GM23338 (cell line): ENCODE data around the gene MMP28. TPM values are rescaled to one million over a fixed set of nuclear protein-coding genes. Genes with fewer than 3 reads are reported as not detected.
A peak's percentile ranks its signal among the peaks of the same experiment; 100 is the strongest.

Source experiments
- ATAC-seq: fragments of 200-7000 bp; cut with Tn5 transposase; 3 replicates; pipeline ENCODE4 v1.9.1; 2020
- DNase-seq: peaks from one replicate; pipeline ENCODE4 v3.0.0-alpha.2; 2015; ENCODE audit warnings: low spot score
- H2AFZ ChIP-seq: fragments of 200-600 bp; sonication (generic); 2 replicates; pipeline ENCODE4 v1.8.0; 2016; ENCODE audit warnings: antibody characterized with exemption, mild to moderate bottlenecking, moderate library complexity
- H3F3A ChIP-seq: fragments of 200-600 bp; sonication (generic); replicated peaks from 2 replicates; pipeline ENCODE4 v1.8.0; 2017; ENCODE audit warnings: antibody characterized with exemption, mixed run types, low read depth
- H3K27ac ChIP-seq: fragments of 200-600 bp; sonication (generic); 2 replicates; pipeline ENCODE4 v1.6.1; 2016; ENCODE audit warnings: low read depth
- H3K27me3 ChIP-seq: fragments of 200-600 bp; sonication (generic); 2 replicates; pipeline ENCODE4 v1.8.0; 2016; ENCODE audit warnings: mild to moderate bottlenecking, mixed run types, moderate library complexity; ENCODE audit not compliant: insufficient read depth
- H3K36me3 ChIP-seq: fragments of 200-600 bp; sonication (generic); 2 replicates; pipeline ENCODE4 v1.8.0; 2016; ENCODE audit warnings: mild to moderate bottlenecking; ENCODE audit not compliant: insufficient read depth
- H3K4me1 ChIP-seq: fragments of 200-600 bp; sonication (generic); 2 replicates; pipeline ENCODE4 v1.8.0; 2016; ENCODE audit warnings: mild to moderate bottlenecking, moderate library complexity; ENCODE audit not compliant: insufficient read depth
- H3K4me2 ChIP-seq: fragments of 200-600 bp; sonication (generic); 2 replicates; pipeline ENCODE4 v1.7.1; 2017; ENCODE audit warnings: mixed run types
- H3K4me3 ChIP-seq: fragments of 200-600 bp; sonication (generic); 2 replicates; pipeline ENCODE4 v1.6.1; 2016; ENCODE audit warnings: mixed run types
- H3K79me2 ChIP-seq: fragments of 200-600 bp; sonication (generic); replicated peaks from 2 replicates; pipeline ENCODE4 v1.8.0; 2017; ENCODE audit warnings: mild to moderate bottlenecking; ENCODE audit not compliant: insufficient read depth
- H3K9me2 ChIP-seq: fragments of 200-600 bp; sonication (generic); 2 replicates; pipeline ENCODE4 v1.8.0; 2017; ENCODE audit not compliant: insufficient read depth
- H4K20me1 ChIP-seq: fragments of 200-600 bp; sonication (generic); replicated peaks from 2 replicates; pipeline ENCODE4 v1.8.0; 2017; ENCODE audit warnings: mild to moderate bottlenecking; ENCODE audit not compliant: insufficient read depth
- H3K27ac Mint-ChIP-seq: 2 replicates; pipeline ENCODE4 v1.8.0; 2020; ENCODE audit warnings: inconsistent platforms, mild to moderate bottlenecking, moderate library complexity, mixed read lengths
- H3K27me3 Mint-ChIP-seq: 3 replicates; pipeline ENCODE4 v1.8.0; 2022; ENCODE audit warnings: low read depth, mild to moderate bottlenecking, moderate library complexity, mixed read lengths, inconsistent platforms; ENCODE audit not compliant: insufficient read depth, poor library complexity
- H3K36me3 Mint-ChIP-seq: 3 replicates; pipeline ENCODE4 v1.8.0; 2021; ENCODE audit warnings: low read depth, mild to moderate bottlenecking, inconsistent platforms, moderate library complexity, mixed read lengths
- H3K4me1 Mint-ChIP-seq: 3 replicates; pipeline ENCODE4 v1.8.0; 2020; ENCODE audit warnings: mild to moderate bottlenecking, inconsistent platforms, mixed read lengths
- H3K4me3 Mint-ChIP-seq: 3 replicates; pipeline ENCODE4 v1.8.0; 2021; ENCODE audit warnings: moderate library complexity, mild to moderate bottlenecking, inconsistent platforms, mixed read lengths
- H3K9me3 Mint-ChIP-seq: 3 replicates; pipeline ENCODE4 v1.8.0; 2020; ENCODE audit warnings: moderate library complexity, mild to moderate bottlenecking, inconsistent platforms, mixed read lengths
- CREB1 ChIP-seq: fragments of 250-450 bp; sonication (Bioruptor Pico); IDR thresholded peaks from 2 replicates; pipeline ENCODE4 v1.5.0; 2020; ENCODE audit warnings: low read depth, mild to moderate bottlenecking, moderate library complexity
- CTCF ChIP-seq, 2 experiments: fragments of 200-600 bp in 1 of 2; sonication (generic) in 1 of 2; conservative IDR thresholded peaks; 2 replicates each; pipeline versions ENCODE4 v1.5.1 to v1.6.1; 2016 to 2017; ENCODE audit warnings: antibody characterized with exemption in 2 of 2, low read depth in 2 of 2, mild to moderate bottlenecking in 2 of 2, moderate library complexity in 1 of 2
- ETS1 ChIP-seq: IDR thresholded peaks from 2 replicates; pipeline ENCODE4 v1.6.1; 2016; ENCODE audit warnings: antibody characterized with exemption
- EZH2 ChIP-seq: fragments of 200-600 bp; sonication (generic); IDR thresholded peaks from one replicate; pipeline ENCODE4 v1.8.0; 2017; ENCODE audit warnings: antibody characterized with exemption, mild to moderate bottlenecking, low read depth; ENCODE audit not compliant: unreplicated experiment
- EZH2phosphoT487 ChIP-seq: fragments of 200-600 bp; sonication (generic); IDR thresholded peaks from one replicate; pipeline ENCODE4 v1.8.1; 2018; ENCODE audit warnings: antibody characterized with exemption; ENCODE audit not compliant: unreplicated experiment
- JUNB ChIP-seq: IDR thresholded peaks from one replicate; pipeline ENCODE4 v1.6.1; 2016; ENCODE audit warnings: antibody characterized with exemption; ENCODE audit not compliant: unreplicated experiment
- NANOG ChIP-seq: IDR thresholded peaks from 2 replicates; pipeline ENCODE4 v1.6.1; 2016; ENCODE audit warnings: antibody characterized with exemption, borderline replicate concordance
- POLR2AphosphoS5 ChIP-seq: IDR thresholded peaks from 2 replicates; pipeline ENCODE4 v1.6.1; 2016; ENCODE audit warnings: antibody characterized with exemption, low read depth
- REST ChIP-seq: IDR thresholded peaks from one replicate; pipeline ENCODE4 v1.6.1; 2018; ENCODE audit warnings: antibody characterized with exemption; ENCODE audit not compliant: unreplicated experiment
- STAT1 ChIP-seq: IDR thresholded peaks from one replicate; pipeline ENCODE4 v1.6.1; 2016; ENCODE audit warnings: antibody characterized with exemption; ENCODE audit not compliant: unreplicated experiment
- ZNF114 ChIP-seq: fragments of 250-450 bp; sonication (Bioruptor Pico); IDR thresholded peaks from 2 replicates; pipeline ENCODE4 v1.5.0; 2020; ENCODE audit warnings: mild to moderate bottlenecking, moderate library complexity
- ZNF331 ChIP-seq: fragments of 250-450 bp; sonication (Bioruptor Pico); IDR thresholded peaks from 2 replicates; pipeline ENCODE4 v1.5.0; 2020; ENCODE audit warnings: low read depth, mild to moderate bottlenecking, moderate library complexity
- ZNF462 ChIP-seq: fragments of 250-450 bp; sonication (Bioruptor Pico); IDR thresholded peaks from 2 replicates; pipeline ENCODE4 v1.5.0; 2020; ENCODE audit warnings: mild to moderate bottlenecking, moderate library complexity
- polyA plus RNA-seq: library from polyadenylated mRNA; unstranded; fragments of >200 nt; fragmentation: Nextera tagmentation; extraction: Ambion mirVana; gene quantifications from 2 replicates; pipeline ENCODE4 v1.2.1, GENCODE V29; 2016
- total RNA-seq: library from RNA; depleted of rRNA; stranded (reverse); fragments of >200 nt; shearing (Covaris generic); gene quantifications from 2 replicates; pipeline ENCODE4 v1.2.3, GENCODE V29; 2014

Gene MMP28
- total and polyA plus RNA-seq, 2 experiments from 2014 or later: not detected

GRCh38 chr17:35733366-35733765 is 62.1 kb downstream of the MMP28 start:
- Histone ChIP-seq H3K4me2 (no peak overlapping the region), H3K27ac (no peak overlapping the region), H3K4me3 (no peak overlapping the region), H3K9me2 (no peaks in the 10 kb centered on the region), H3K36me3 (no peaks in the 10 kb centered on the region), H3K4me1 (peaks cover 26% of the 10 kb centered on the region), H3K27me3 (peaks cover 19% of the 10 kb centered on the region), H3K79me2 (no peaks in the 10 kb centered on the region), H4K20me1 (no peaks in the 10 kb centered on the region; the same call in 1 of the 2 replicates), H2AFZ (no peak overlapping the region), H3F3A (0 out of 2 replicates have a peak, but pooled peaks cover 3% of the 10 kb centered on the region)
- ATAC-seq (no peak), DNase-seq (no peak)
- Mint-ChIP-seq H3K4me1 (peaks cover 30% of the 10 kb centered on the region), H3K36me3 (no peaks in the 10 kb centered on the region; the same call in 2 of the 3 replicates), H3K27me3 (peaks cover 15% of the 10 kb centered on the region), H3K9me3 (no peaks in the 10 kb centered on the region), H3K27ac (no peak overlapping the region), H3K4me3 (peak overlapping the region; percentile 91; the same call in 1 of the 3 replicates)
- TF ChIP-seq STAT1: no peak
- TF ChIP-seq CTCF (conservative IDR thresholded peaks at IDR 0.05; ENCODE audit: low read depth in 2 of 2): no peak
- no peak for TF ChIP-seq CREB1 (CRISPR knock-in tag)
- no peak for TF ChIP-seq ZNF462
- TF ChIP-seq JUNB: no peak
- TF ChIP-seq NANOG: no peak
- TF ChIP-seq POLR2AphosphoS5: no peak
- TF ChIP-seq ETS1: no peak
- TF ChIP-seq EZH2phosphoT487: no peak
- TF ChIP-seq REST: no peak
- TF ChIP-seq ZNF331: no peak
- TF ChIP-seq EZH2: no peak
- no peak for TF ChIP-seq ZNF114 (CRISPR knock-in tag)
